HEK293 (cell line): ENCODE results near the gene HOXC5.

Source experiments
- GLI4 ChIP-seq: fragments of 450-650 bp; formaldehyde crosslinking; IDR thresholded peaks from 2 replicates; pipeline ENCODE4 v1.5.1; 2016; ENCODE audit warnings: missing biosample characterization, missing genetic modification characterization
- HOXA7 ChIP-seq: sonication (generic); formaldehyde crosslinking; IDR thresholded peaks from 2 replicates; pipeline ENCODE4 v1.8.1; 2022; ENCODE audit warnings: missing genetic modification reagents, borderline replicate concordance
- KLF7 ChIP-seq: fragments of 450-650 bp; formaldehyde crosslinking; IDR thresholded peaks from 2 replicates; pipeline ENCODE4 v1.5.1; 2016; ENCODE audit warnings: missing biosample characterization, missing genetic modification characterization, borderline replicate concordance
- MYNN ChIP-seq: fragments of 450-650 bp; formaldehyde crosslinking; IDR thresholded peaks from 2 replicates; pipeline ENCODE4 v1.5.1; 2016; ENCODE audit warnings: missing biosample characterization, missing genetic modification characterization, borderline replicate concordance
- SCRT1 ChIP-seq: fragments of 450-650 bp; formaldehyde crosslinking; IDR thresholded peaks from 2 replicates; pipeline ENCODE4 v1.5.1; 2016; ENCODE audit warnings: missing biosample characterization, missing genetic modification characterization, borderline replicate concordance
- ZBTB8A ChIP-seq: fragments of 450-650 bp; formaldehyde crosslinking; IDR thresholded peaks from 2 replicates; pipeline ENCODE4 v1.5.1; 2016; ENCODE audit warnings: missing biosample characterization, missing genetic modification characterization
- ZEB2 ChIP-seq: fragments of 450-650 bp; formaldehyde crosslinking; IDR thresholded peaks from 2 replicates; pipeline ENCODE4 v1.5.1; 2016; ENCODE audit warnings: missing biosample characterization, missing genetic modification characterization
- ZFHX2 ChIP-seq: fragments of 450-650 bp; formaldehyde crosslinking; conservative IDR thresholded peaks from 2 replicates; pipeline ENCODE4 v1.5.1; 2016; ENCODE audit warnings: missing biosample characterization, missing genetic modification characterization
- ZFP3 ChIP-seq: fragments of 450-650 bp; formaldehyde crosslinking; IDR thresholded peaks from 2 replicates; pipeline ENCODE4 v1.5.1; 2016; ENCODE audit warnings: low read depth, missing biosample characterization, missing genetic modification characterization
- ZFP69B ChIP-seq: fragments of 450-650 bp; formaldehyde crosslinking; IDR thresholded peaks from 2 replicates; pipeline ENCODE4 v1.5.1; 2016; ENCODE audit warnings: missing biosample characterization, missing genetic modification characterization
- ZNF155 ChIP-seq: fragments of 450-650 bp; formaldehyde crosslinking; IDR thresholded peaks from 2 replicates; pipeline ENCODE4 v1.5.1; 2016; ENCODE audit warnings: missing biosample characterization, missing genetic modification characterization
- ZNF239 ChIP-seq: fragments of 450-650 bp; formaldehyde crosslinking; IDR thresholded peaks from 2 replicates; pipeline ENCODE4 v1.5.1; 2016; ENCODE audit warnings: missing biosample characterization, missing genetic modification characterization
- ZNF433 ChIP-seq: fragments of 450-650 bp; formaldehyde crosslinking; IDR thresholded peaks from 2 replicates; pipeline ENCODE4 v1.5.1; 2016; ENCODE audit warnings: missing biosample characterization, missing genetic modification characterization, low read depth
- ZNF501 ChIP-seq: fragments of 450-650 bp; formaldehyde crosslinking; IDR thresholded peaks from 2 replicates; pipeline ENCODE4 v1.5.1; 2016; ENCODE audit warnings: missing biosample characterization, missing genetic modification characterization
- ZNF544 ChIP-seq: fragments of 450-650 bp; formaldehyde crosslinking; IDR thresholded peaks from 2 replicates; pipeline ENCODE4 v1.5.0; 2017; ENCODE audit warnings: missing biosample characterization, missing genetic modification characterization
- ZNF548 ChIP-seq: fragments of 450-650 bp; formaldehyde crosslinking; IDR thresholded peaks from 2 replicates; pipeline ENCODE4 v1.5.1; 2016; ENCODE audit warnings: missing biosample characterization, missing genetic modification characterization
- ZNF549 ChIP-seq: fragments of 450-650 bp; IDR thresholded peaks from 2 replicates; pipeline ENCODE4 v1.5.1; 2018; ENCODE audit warnings: missing biosample characterization, missing genetic modification characterization, mild to moderate bottlenecking, inconsistent platforms, moderate library complexity
- ZNF621 ChIP-seq: fragments of 450-650 bp; formaldehyde crosslinking; IDR thresholded peaks from 2 replicates; pipeline ENCODE4 v1.5.1; 2017; ENCODE audit warnings: missing biosample characterization, missing genetic modification characterization
- ZNF623 ChIP-seq: fragments of 450-650 bp; formaldehyde crosslinking; IDR thresholded peaks from 2 replicates; pipeline ENCODE4 v1.5.1; 2016; ENCODE audit warnings: missing biosample characterization, missing genetic modification characterization
- ZNF629 ChIP-seq: fragments of 450-650 bp; formaldehyde crosslinking; IDR thresholded peaks from 2 replicates; pipeline ENCODE4 v1.5.1; 2017; ENCODE audit warnings: missing biosample characterization, missing genetic modification characterization
- ZNF677 ChIP-seq: fragments of 450-650 bp; IDR thresholded peaks from 2 replicates; pipeline ENCODE4 v1.5.0; 2018; ENCODE audit warnings: missing biosample characterization, mild to moderate bottlenecking, missing genetic modification characterization, moderate library complexity
- TF ChIP-seq, protein P1 (sequence below): fragments of 450-650 bp; formaldehyde crosslinking; conservative IDR thresholded peaks from 2 replicates; pipeline ENCODE4 v1.5.1; 2016; ENCODE audit warnings: low read depth, missing biosample characterization, missing genetic modification characterization
- TF ChIP-seq, protein P2 (sequence below): fragments of 450-650 bp; formaldehyde crosslinking; IDR thresholded peaks from 2 replicates; pipeline ENCODE4 v1.5.1; 2017; ENCODE audit warnings: missing biosample characterization, mild to moderate bottlenecking, missing genetic modification characterization, moderate library complexity
- TF ChIP-seq, protein P3 (sequence below): fragments of 450-650 bp; formaldehyde crosslinking; IDR thresholded peaks from 2 replicates; pipeline ENCODE4 v1.5.1; 2016; ENCODE audit warnings: missing biosample characterization, missing genetic modification characterization
- TF ChIP-seq, protein P4 (sequence below): fragments of 450-650 bp; IDR thresholded peaks from 2 replicates; pipeline ENCODE4 v1.5.1; 2018; ENCODE audit warnings: missing biosample characterization, missing genetic modification characterization
- TF ChIP-seq, protein P5 (sequence below): fragments of 450-650 bp; formaldehyde crosslinking; IDR thresholded peaks from 2 replicates; pipeline ENCODE4 v1.5.1; 2016; ENCODE audit warnings: missing biosample characterization, missing genetic modification characterization
- TF ChIP-seq, protein P6 (sequence below): fragments of 450-650 bp; formaldehyde crosslinking; IDR thresholded peaks from 2 replicates; pipeline ENCODE4 v1.5.1; 2016; ENCODE audit warnings: missing biosample characterization, missing genetic modification characterization

Gene HOXC5

DNA sequence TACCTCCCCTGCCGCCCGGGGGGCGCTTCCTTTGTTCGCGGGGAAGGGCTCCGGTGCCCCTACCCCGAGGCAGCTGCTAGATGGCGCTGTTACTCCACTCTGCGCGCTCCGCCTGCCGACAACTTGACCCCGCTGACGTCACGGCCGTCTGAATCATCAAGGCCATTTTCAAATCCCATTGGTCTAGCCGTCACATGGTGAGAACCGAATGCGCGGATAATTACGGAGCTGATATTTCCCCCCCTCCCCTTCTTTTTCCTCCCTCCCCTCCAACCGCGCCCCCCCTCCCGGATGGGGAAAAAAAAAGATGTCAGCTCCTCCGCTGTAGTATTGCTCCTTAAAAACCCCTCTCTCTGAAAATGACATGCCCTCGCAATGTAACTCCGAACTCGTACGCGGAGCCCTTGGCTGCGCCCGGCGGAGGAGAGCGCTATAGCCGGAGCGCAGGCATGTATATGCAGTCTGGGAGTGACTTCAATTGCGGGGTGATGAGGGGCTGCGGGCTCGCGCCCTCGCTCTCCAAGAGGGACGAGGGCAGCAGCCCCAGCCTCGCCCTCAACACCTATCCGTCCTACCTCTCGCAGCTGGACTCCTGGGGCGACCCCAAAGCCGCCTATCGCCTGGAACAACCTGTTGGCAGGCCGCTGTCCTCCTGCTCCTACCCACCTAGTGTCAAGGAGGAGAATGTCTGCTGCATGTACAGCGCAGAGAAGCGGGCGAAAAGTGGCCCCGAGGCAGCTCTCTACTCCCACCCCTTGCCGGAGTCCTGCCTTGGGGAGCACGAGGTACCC is 47.8 kb upstream of the HOXC5 start, which contains the start of gene HOXC10 (continued):
- TF ChIP-seq, protein P1, sequence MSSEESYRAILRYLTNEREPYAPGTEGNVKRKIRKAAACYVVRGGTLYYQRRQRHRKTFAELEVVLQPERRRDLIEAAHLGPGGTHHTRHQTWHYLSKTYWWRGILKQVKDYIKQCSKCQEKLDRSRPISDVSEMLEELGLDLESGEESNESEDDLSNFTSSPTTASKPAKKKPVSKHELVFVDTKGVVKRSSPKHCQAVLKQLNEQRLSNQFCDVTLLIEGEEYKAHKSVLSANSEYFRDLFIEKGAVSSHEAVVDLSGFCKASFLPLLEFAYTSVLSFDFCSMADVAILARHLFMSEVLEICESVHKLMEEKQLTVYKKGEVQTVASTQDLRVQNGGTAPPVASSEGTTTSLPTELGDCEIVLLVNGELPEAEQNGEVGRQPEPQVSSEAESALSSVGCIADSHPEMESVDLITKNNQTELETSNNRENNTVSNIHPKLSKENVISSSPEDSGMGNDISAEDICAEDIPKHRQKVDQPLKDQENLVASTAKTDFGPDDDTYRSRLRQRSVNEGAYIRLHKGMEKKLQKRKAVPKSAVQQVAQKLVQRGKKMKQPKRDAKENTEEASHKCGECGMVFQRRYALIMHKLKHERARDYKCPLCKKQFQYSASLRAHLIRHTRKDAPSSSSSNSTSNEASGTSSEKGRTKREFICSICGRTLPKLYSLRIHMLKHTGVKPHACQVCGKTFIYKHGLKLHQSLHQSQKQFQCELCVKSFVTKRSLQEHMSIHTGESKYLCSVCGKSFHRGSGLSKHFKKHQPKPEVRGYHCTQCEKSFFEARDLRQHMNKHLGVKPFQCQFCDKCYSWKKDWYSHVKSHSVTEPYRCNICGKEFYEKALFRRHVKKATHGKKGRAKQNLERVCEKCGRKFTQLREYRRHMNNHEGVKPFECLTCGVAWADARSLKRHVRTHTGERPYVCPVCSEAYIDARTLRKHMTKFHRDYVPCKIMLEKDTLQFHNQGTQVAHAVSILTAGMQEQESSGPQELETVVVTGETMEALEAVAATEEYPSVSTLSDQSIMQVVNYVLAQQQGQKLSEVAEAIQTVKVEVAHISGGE (tag by site-specific recombination), result no peak
- TF ChIP-seq ZNF544 (tag by site-specific recombination) (no peak), ZFP3 (tag by site-specific recombination) (no peak), ZNF629 (tag by site-specific recombination) (peak; percentile 98), ZEB2 (peak; percentile 70), ZNF623 (tag by site-specific recombination) (no peak), GLI4 (tag by site-specific recombination) (no peak), ZNF621 (tag by site-specific recombination) (no peak), ZNF549 (tag by site-specific recombination) (no peak), ZNF677 (tag by site-specific recombination) (no peak), SCRT1 (peak; percentile 72; the same call in 1 of the 2 replicates), ZFHX2 (tag by site-specific recombination) (no peak), ZNF239 (no peak), ZNF501 (no peak), MYNN (tag by site-specific recombination) (no peak), KLF7 (no peak), ZNF548 (tag by site-specific recombination) (no peak), ZBTB8A (tag by site-specific recombination) (0 out of 2 replicates have a peak, but pooled peaks have one; percentile 25), ZFP69B (tag by site-specific recombination) (no peak), ZNF155 (tag by site-specific recombination) (no peak), ZNF433 (tag by site-specific recombination) (no peak), HOXA7 (CRISPR knock-in tag) (no peak)
- TF ChIP-seq, protein P2, sequence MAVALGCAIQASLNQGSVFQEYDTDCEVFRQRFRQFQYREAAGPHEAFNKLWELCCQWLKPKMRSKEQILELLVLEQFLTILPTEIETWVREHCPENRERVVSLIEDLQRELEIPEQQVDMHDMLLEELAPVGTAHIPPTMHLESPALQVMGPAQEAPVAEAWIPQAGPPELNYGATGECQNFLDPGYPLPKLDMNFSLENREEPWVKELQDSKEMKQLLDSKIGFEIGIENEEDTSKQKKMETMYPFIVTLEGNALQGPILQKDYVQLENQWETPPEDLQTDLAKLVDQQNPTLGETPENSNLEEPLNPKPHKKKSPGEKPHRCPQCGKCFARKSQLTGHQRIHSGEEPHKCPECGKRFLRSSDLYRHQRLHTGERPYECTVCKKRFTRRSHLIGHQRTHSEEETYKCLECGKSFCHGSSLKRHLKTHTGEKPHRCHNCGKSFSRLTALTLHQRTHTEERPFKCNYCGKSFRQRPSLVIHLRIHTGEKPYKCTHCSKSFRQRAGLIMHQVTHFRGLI (tag by site-specific recombination), result no peak
- TF ChIP-seq, protein P3, sequence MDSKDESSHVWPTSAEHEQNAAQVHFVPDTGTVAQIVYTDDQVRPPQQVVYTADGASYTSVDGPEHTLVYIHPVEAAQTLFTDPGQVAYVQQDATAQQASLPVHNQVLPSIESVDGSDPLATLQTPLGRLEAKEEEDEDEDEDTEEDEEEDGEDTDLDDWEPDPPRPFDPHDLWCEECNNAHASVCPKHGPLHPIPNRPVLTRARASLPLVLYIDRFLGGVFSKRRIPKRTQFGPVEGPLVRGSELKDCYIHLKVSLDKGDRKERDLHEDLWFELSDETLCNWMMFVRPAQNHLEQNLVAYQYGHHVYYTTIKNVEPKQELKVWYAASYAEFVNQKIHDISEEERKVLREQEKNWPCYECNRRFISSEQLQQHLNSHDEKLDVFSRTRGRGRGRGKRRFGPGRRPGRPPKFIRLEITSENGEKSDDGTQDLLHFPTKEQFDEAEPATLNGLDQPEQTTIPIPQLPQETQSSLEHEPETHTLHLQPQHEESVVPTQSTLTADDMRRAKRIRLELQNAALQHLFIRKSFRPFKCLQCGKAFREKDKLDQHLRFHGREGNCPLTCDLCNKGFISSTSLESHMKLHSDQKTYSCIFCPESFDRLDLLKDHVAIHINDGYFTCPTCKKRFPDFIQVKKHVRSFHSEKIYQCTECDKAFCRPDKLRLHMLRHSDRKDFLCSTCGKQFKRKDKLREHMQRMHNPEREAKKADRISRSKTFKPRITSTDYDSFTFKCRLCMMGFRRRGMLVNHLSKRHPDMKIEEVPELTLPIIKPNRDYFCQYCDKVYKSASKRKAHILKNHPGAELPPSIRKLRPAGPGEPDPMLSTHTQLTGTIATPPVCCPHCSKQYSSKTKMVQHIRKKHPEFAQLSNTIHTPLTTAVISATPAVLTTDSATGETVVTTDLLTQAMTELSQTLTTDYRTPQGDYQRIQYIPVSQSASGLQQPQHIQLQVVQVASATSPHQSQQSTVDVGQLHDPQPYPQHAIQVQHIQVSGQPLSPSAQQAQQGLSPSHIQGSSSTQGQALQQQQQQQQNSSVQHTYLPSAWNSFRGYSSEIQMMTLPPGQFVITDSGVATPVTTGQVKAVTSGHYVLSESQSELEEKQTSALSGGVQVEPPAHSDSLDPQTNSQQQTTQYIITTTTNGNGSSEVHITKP (tag by site-specific recombination), result 0 out of 2 replicates have a peak, but pooled peaks have one; percentile 13
- TF ChIP-seq, protein P4, sequence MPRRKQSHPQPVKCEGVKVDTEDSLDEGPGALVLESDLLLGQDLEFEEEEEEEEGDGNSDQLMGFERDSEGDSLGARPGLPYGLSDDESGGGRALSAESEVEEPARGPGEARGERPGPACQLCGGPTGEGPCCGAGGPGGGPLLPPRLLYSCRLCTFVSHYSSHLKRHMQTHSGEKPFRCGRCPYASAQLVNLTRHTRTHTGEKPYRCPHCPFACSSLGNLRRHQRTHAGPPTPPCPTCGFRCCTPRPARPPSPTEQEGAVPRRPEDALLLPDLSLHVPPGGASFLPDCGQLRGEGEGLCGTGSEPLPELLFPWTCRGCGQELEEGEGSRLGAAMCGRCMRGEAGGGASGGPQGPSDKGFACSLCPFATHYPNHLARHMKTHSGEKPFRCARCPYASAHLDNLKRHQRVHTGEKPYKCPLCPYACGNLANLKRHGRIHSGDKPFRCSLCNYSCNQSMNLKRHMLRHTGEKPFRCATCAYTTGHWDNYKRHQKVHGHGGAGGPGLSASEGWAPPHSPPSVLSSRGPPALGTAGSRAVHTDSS, result no peak
- TF ChIP-seq, protein P5, sequence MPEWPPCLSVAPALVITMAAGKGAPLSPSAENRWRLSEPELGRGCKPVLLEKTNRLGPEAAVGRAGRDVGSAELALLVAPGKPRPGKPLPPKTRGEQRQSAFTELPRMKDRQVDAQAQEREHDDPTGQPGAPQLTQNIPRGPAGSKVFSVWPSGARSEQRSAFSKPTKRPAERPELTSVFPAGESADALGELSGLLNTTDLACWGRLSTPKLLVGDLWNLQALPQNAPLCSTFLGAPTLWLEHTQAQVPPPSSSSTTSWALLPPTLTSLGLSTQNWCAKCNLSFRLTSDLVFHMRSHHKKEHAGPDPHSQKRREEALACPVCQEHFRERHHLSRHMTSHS, result no peak
- TF ChIP-seq, protein P6, sequence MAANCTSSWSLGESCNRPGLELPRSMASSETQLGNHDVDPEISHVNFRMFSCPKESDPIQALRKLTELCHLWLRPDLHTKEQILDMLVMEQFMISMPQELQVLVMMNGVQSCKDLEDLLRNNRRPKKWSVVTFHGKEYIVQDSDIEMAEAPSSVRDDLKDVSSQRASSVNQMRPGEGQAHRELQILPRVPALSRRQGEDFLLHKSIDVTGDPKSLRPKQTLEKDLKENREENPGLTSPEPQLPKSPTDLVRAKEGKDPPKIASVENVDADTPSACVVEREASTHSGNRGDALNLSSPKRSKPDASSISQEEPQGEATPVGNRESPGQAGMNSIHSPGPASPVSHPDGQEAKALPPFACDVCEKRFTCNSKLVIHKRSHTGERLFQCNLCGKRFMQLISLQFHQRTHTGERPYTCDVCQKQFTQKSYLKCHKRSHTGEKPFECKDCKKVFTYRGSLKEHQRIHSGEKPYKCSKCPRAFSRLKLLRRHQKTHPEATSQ (tag by site-specific recombination), result no peak
